Measurements from ENCODE around the gene CARD14. TPM values are rescaled to one million over a fixed set of nuclear protein-coding genes. Genes with fewer than 3 reads are reported as not detected.

Gene CARD14
- total RNA-seq, 6 donors from 2014 or later: 0.15 to 7.3 (median 1.0) TPM

DNA sequence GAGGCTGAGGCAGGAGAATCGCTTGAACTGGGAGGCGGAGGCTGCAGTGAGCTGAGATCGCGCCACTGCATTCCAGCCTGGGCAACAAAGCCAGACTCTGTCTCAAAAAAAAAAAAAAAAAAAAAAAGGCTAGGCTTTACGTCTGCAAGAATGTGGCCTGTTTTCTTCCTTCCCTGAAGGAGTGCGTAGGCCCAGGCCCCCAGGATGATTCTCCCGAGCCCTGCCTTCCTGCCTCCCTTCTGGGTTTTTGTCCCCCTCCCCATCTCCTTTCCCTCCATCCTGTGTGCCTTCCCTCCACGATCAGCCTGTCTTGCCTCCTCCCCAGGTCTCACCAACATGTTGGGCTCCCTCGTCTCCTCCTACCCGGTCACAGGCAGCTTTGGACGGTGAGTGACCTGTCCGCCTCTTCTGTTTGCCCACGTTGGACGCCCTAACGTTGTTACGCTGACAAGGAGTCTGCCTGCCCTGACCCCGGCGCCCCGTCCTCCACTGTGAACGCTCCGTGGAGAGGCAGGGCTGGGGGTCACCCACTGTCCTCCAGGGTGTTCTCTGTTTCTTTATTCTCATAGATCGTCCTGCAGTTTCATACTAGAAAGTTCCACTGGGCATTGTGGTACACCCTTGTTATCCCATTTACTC is 75.2 kb downstream of the CARD14 start:
- no peaks in the 10 kb centered on the region for H3K9me3 ChIP-seq
- 90% methylated on average over 22 of the region's 22 CpGs for WGBS, 2 donors

DNA sequence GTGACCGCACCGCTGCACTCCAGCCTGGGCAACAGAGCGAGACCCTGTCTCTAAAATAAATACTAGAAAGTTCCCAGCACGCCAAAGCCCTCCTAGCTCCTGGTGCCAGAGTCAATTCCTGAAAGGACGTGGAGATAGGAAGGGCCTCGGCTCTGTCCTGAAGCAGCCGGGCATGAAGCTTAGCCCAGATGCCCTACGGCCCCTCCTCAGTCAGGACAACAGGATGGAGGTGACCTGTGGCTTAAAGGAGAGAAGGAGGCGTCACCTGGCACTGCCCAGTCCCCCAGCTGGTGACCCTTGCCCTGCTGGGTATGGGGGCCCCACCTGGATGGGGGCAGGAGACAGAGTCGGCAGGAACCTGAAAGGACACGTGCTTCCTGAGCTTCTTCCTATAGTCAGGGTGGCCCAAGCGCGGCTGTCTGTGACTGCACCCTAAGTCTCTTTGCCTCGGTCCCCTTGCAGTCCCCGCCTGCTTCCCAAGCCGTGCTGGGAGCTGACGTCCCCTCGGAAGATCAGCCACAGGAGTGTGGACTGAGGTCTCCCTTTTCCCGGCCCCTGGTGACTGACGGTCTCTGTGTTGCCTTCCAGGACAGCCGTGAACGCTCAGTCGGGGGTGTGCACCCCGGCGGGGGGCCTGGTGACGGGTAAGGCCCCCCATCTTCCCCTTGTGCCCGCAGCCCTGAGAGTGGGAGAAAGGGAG is 75.9 kb downstream of the CARD14 start:
- H3K27ac ChIP-seq: no peak overlapping the region
- H3K4me3 ChIP-seq: no peak overlapping the region
- TF ChIP-seq EP300 (IDR thresholded peaks at IDR 0.05) (no peak), POLR2A (IDR thresholded peaks at IDR 0.05) (no peak), POLR2AphosphoS5 (IDR thresholded peaks at IDR 0.05) (no peak)
- TF ChIP-seq, protein P1, sequence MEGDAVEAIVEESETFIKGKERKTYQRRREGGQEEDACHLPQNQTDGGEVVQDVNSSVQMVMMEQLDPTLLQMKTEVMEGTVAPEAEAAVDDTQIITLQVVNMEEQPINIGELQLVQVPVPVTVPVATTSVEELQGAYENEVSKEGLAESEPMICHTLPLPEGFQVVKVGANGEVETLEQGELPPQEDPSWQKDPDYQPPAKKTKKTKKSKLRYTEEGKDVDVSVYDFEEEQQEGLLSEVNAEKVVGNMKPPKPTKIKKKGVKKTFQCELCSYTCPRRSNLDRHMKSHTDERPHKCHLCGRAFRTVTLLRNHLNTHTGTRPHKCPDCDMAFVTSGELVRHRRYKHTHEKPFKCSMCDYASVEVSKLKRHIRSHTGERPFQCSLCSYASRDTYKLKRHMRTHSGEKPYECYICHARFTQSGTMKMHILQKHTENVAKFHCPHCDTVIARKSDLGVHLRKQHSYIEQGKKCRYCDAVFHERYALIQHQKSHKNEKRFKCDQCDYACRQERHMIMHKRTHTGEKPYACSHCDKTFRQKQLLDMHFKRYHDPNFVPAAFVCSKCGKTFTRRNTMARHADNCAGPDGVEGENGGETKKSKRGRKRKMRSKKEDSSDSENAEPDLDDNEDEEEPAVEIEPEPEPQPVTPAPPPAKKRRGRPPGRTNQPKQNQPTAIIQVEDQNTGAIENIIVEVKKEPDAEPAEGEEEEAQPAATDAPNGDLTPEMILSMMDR (IDR thresholded peaks at IDR 0.05): no peak
- no peaks in the 10 kb centered on the region for H3K4me1 ChIP-seq
- DNase-seq (peak in 1 of 2 donors; percentile 60), ATAC-seq (ENCODE audit: low FRiP score in 2 of 2) (no peak)
- no peaks in the 10 kb centered on the region for H3K9me3 ChIP-seq
- 92 to 95% methylated on average over 11 to 27 of the region's 27 CpGs for WGBS, 2 donors
- no peaks in the 10 kb centered on the region for H3K27me3 ChIP-seq
- peaks cover 9 to 78% (median 54%) of the 10 kb centered on the region in 4 donors for H3K36me3 ChIP-seq

More for the DNA sequence above, 75.2 kb downstream of the CARD14 start:
- Histone ChIP-seq H3K4me1 (no peaks in the 10 kb centered on the region), H3K36me3 (peaks cover 9 to 76% (median 53%) of the 10 kb centered on the region in 4 donors), H3K27ac (no peak overlapping the region), H3K27me3 (no peaks in the 10 kb centered on the region), H3K4me3 (no peak overlapping the region)
- ATAC-seq (ENCODE audit: low FRiP score in 2 of 2) (no peak), DNase-seq (peak in 1 of 2 donors; percentile 53)
- TF ChIP-seq EP300 (IDR thresholded peaks at IDR 0.05) (no peak), POLR2AphosphoS5 (IDR thresholded peaks at IDR 0.05) (no peak), POLR2A (IDR thresholded peaks at IDR 0.05) (no peak)
- TF ChIP-seq, protein P1 (IDR thresholded peaks at IDR 0.05): no peak

GRCh38 chr17:80246266-80246681 is 76.4 kb downstream of the CARD14 start:
- H3K4me3 ChIP-seq: no peak overlapping the region
- no peak for DNase-seq
- TF ChIP-seq, protein P1 (IDR thresholded peaks at IDR 0.05): no peak
- TF ChIP-seq EP300 (IDR thresholded peaks at IDR 0.05) (no peak), POLR2A (IDR thresholded peaks at IDR 0.05) (no peak), POLR2AphosphoS5 (IDR thresholded peaks at IDR 0.05) (no peak)
- H3K36me3 ChIP-seq: peaks cover 9 to 74% (median 52%) of the 10 kb centered on the region in 4 donors
- no peaks in the 10 kb centered on the region for H3K4me1 ChIP-seq
- WGBS, 2 donors: 93 to 96% methylated on average over 15 to 19 of the region's 19 CpGs
- no peaks in the 10 kb centered on the region for H3K27me3 ChIP-seq
- H3K27ac ChIP-seq: no peak overlapping the region
- no peaks in the 10 kb centered on the region for H3K9me3 ChIP-seq
- ATAC-seq (ENCODE audit: low FRiP score in 2 of 2): no peak

- Histone ChIP-seq H3K27ac (no peak overlapping the region), H3K9me3 (no peaks in the 10 kb centered on the region), H3K36me3 (peaks cover 9 to 71% (median 50%) of the 10 kb centered on the region in 4 donors), H3K4me1 (no peaks in the 10 kb centered on the region), H3K27me3 (no peaks in the 10 kb centered on the region), H3K4me3 (no peak overlapping the region)
- ATAC-seq (ENCODE audit: low FRiP score in 2 of 2) (no peak), DNase-seq (no peak)
- TF ChIP-seq EP300 (IDR thresholded peaks at IDR 0.05) (no peak), POLR2A (IDR thresholded peaks at IDR 0.05) (no peak), POLR2AphosphoS5 (IDR thresholded peaks at IDR 0.05) (no peak)
- TF ChIP-seq, protein P1 (IDR thresholded peaks at IDR 0.05): no peak
- WGBS, 2 donors: 86 to 93% methylated on average over 5 to 8 of the region's 8 CpGs
These were observed 76.9 kb downstream of the CARD14 start for GRCh38 chr17:80246726-80247125.

All from upper lobe of left lung (tissue), 6 donors.